Mucosa of descending colon (tissue), 3 donors: ENCODE measurements around the gene CHRNA3. TPM values are rescaled to one million over a fixed set of nuclear protein-coding genes. Genes with fewer than 3 reads are reported as not detected.

ENCODE experiments used
- ATAC-seq: fragments of 200-7000 bp; cut with Tn5 transposase; one replicate; pipeline ENCODE4 v1.9.1; 2020; ENCODE audit warnings: mild to moderate bottlenecking, moderate library complexity
- DNase-seq, 3 donors: peaks; one replicate each; pipeline ENCODE4 v3.0.0-alpha.2; 2020
- H3K36me3 ChIP-seq: fragments of 200-600 bp; one replicate; pipeline ENCODE4 v1.8.0; 2021; ENCODE audit warnings: low read depth, mild to moderate bottlenecking
- H3K4me1 ChIP-seq: fragments of 200-600 bp; one replicate; pipeline ENCODE4 v1.8.0; 2021; ENCODE audit warnings: low read depth, mild to moderate bottlenecking
- H3K4me3 ChIP-seq: fragments of 200-600 bp; one replicate; pipeline ENCODE4 v1.8.0; 2021; ENCODE audit warnings: mild to moderate bottlenecking
- H3K9me3 ChIP-seq: fragments of 200-600 bp; one replicate; pipeline ENCODE4 v1.8.0; 2021; ENCODE audit warnings: mild to moderate bottlenecking
- intact Hi-C, 2 donors: fragments of 100-400 bp; cut with DNase I in 1 of 2; cut with micrococcal nuclease in 1 of 2; formaldehyde crosslinking; loops; one replicate each; pipeline versions ENCODE4 v1.11.0 to v1.11.1; 2022; cut with DNase I, micrococcal nuclease
- total RNA-seq, 3 donors: library from RNA; stranded (reverse); fragmentation: NEBNext Ultra II Directional in 2 of 3; extraction: Animal tissue kit (Norgen Biotek cat#: 25700) in 2 of 3; gene quantifications; one replicate each; pipeline versions ENCODE4 v1.2.1 to v1.2.4, GENCODE V29; 2021 to 2023
- TF ChIP-seq, protein P1 (sequence below): fragments of 200-600 bp; IDR thresholded peaks from one replicate; pipeline ENCODE4 v1.8.0; 2022; ENCODE audit warnings: antibody characterized with exemption, mild to moderate bottlenecking
- donor health status: DM: no; HTN: no; CAD: no; lungs with moderate emphysema.
- donor health status: DM: no; HTN: no; CAD: no.
- donor health status: DM: no; HTN: yes; CAD: no.

The CHRNA3 gene
- total RNA-seq, 3 donors from 2014 or later: 1.9 to 13.9 (median 4.8) TPM

DNA sequence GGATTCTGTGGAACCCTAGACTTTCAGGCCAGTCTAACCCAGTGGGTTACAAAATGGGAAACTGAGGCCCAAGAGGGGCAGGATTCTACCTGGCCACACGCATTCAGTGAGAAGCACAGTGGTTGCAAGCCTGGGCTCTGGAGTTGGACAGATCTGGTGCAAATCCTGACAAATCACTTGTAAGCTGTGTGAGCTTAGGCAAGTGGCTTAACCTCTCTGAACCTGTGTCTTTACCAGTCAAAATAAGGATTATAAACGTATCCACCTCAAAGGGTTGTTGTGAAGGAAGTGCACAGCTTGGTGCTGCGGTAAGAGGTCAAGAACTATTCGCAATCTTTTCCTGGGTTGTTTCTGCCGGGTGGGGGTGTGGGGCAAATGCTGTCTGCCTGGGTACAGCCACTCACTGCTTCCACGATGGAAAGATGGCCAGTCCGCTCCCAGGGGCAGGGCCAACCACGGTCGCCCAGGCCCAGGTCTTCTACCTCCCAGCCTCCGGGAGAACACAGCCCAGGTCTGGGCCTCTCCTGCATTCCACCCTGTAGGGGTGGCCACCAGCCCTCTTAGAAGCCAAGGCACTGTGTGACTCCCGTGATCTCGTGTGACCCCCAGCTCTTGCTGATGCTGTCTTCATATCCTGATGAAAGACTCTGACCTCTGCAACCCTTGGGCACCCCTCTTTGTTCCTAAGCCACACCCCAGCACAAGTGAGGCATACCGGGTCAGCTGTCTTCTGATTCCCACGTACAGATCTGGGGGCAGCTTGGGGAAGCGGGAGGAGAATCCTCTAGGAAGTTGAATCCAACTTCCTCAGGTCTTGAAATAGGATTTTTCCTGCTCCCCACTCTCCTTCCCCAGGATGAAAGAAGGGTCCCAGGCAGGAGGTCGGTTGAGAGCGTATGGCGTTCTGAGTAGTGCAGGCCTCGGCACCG, 1.5 kb downstream of the CHRNA3 start:
- TF ChIP-seq, protein P1, sequence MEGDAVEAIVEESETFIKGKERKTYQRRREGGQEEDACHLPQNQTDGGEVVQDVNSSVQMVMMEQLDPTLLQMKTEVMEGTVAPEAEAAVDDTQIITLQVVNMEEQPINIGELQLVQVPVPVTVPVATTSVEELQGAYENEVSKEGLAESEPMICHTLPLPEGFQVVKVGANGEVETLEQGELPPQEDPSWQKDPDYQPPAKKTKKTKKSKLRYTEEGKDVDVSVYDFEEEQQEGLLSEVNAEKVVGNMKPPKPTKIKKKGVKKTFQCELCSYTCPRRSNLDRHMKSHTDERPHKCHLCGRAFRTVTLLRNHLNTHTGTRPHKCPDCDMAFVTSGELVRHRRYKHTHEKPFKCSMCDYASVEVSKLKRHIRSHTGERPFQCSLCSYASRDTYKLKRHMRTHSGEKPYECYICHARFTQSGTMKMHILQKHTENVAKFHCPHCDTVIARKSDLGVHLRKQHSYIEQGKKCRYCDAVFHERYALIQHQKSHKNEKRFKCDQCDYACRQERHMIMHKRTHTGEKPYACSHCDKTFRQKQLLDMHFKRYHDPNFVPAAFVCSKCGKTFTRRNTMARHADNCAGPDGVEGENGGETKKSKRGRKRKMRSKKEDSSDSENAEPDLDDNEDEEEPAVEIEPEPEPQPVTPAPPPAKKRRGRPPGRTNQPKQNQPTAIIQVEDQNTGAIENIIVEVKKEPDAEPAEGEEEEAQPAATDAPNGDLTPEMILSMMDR: no peak
- H3K36me3 ChIP-seq: no peaks in the 10 kb centered on the region
- H3K9me3 ChIP-seq: no peaks in the 10 kb centered on the region
- no peak for ATAC-seq
- no peak overlapping the region for H3K4me3 ChIP-seq
- intact Hi-C loops: loop anchor here (5.0 kb wide), 1 partner anchor 88 kb away; no protein-coding TSS in a partner anchor
- DNase-seq: no peak
- H3K4me1 ChIP-seq: peaks cover 10% of the 10 kb centered on the region

DNA sequence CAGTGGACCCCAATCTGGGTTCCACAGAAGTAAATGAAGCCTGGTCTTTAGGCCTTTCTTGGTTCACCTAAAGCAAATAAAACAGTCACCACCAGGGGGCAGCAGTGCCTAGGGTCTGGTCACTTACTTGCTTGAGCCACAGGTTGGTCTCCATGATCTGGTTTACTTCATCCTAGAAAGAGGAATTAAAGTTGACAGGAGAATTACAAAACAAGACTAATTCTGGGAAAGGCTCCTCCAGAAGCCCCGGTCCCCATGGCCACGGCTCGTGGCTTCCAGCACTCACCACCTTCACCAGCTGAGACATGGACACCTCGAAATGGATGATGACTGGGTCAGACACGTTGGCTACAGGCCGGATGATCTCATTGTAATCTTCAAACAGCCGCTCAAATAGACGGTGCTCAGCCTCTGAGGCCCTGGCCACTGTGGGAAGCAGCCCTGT, 2.3 kb downstream of the CHRNA3 start:
- DNase-seq: peak in 2 of 3 donors; percentile 72 to 99
- peak; percentile 81 for ATAC-seq
- no peak overlapping the region for H3K4me3 ChIP-seq
- H3K9me3 ChIP-seq: no peaks in the 10 kb centered on the region
- peaks cover 10% of the 10 kb centered on the region for H3K4me1 ChIP-seq
- TF ChIP-seq, protein P1: peak; percentile 67
- intact Hi-C loops: loop anchor here (5.0 kb wide), 1 partner anchor 89 kb away; no protein-coding TSS in a partner anchor
- no peaks in the 10 kb centered on the region for H3K36me3 ChIP-seq

DNA sequence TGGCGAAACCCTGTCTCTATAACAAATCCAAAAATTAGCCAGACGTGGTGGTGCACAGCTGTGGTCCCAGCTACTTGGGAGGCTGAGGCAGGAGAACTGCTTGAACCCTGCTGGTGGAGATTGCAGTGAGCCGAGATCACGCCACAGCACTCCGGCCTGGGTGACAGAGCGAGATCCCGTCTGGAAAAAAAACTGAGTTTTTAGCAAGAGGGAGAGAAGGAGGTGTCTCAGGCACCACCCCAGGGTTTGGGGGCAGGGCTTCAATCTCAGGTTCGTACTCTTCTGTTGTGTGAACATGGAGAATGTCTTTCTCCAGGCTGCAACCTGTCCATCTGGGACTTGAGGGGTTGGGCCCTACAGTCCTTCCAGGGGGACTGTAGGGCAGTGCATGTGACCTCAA, 2.7 kb downstream of the CHRNA3 start:
- no peaks in the 10 kb centered on the region for H3K9me3 ChIP-seq
- DNase-seq: no peak
- TF ChIP-seq, protein P1: no peak
- ATAC-seq: no peak
- intact Hi-C loops: loop anchor here (5.0 kb wide), 1 partner anchor 89 kb away; no protein-coding TSS in a partner anchor
- H3K4me1 ChIP-seq: peaks cover 10% of the 10 kb centered on the region
- H3K4me3 ChIP-seq: no peak overlapping the region
- no peaks in the 10 kb centered on the region for H3K36me3 ChIP-seq

DNA sequence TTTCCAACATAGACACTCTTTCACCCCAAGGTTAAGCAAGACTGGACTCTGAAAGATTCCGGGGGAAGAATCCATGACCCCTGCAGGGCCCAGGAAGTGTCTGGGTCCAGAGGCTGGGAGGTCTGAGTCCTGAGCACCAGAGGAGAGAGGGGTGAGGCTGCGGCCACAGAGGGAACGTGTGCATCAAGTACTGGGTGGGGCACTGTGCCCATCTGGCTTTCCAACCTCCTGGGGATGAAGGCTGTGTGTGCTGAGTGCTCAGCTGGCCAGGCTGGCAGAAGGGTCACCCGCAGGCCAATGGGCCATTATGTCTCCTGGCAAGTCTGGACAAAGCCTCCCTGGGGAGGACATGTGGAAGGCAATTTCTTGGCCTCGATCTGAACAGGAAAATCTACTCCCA, 3.3 kb downstream of the CHRNA3 start:
- ATAC-seq: no peak
- Histone ChIP-seq H3K4me1 (peaks cover 10% of the 10 kb centered on the region), H3K36me3 (no peaks in the 10 kb centered on the region), H3K9me3 (no peaks in the 10 kb centered on the region), H3K4me3 (no peak overlapping the region)
- intact Hi-C loops: loop anchor here (5.0 kb wide), 1 partner anchor 90 kb away; no protein-coding TSS in a partner anchor
- TF ChIP-seq, protein P1: no peak
- no peak for DNase-seq

- ATAC-seq: no peak
- intact Hi-C loops: loop anchor here (5.0 kb wide), 1 partner anchor 90 kb away; no protein-coding TSS in a partner anchor
- no peak overlapping the region for H3K4me3 ChIP-seq
- DNase-seq: no peak
- TF ChIP-seq, protein P1: no peak
- H3K4me1 ChIP-seq: peaks cover 10% of the 10 kb centered on the region
- H3K9me3 ChIP-seq: no peaks in the 10 kb centered on the region
- H3K36me3 ChIP-seq: no peaks in the 10 kb centered on the region
Observed at GRCh38 chr15:78617076-78617475, 3.7 kb downstream of the CHRNA3 start.
